WTC11 (cell line): Measurements from ENCODE around the gene FRMD5. TPM values are rescaled to one million over a fixed set of nuclear protein-coding genes. Genes with fewer than 3 reads are reported as not detected.

ENCODE experiments used
- ATF1 ChIP-seq: sonication (generic); formaldehyde crosslinking; IDR thresholded peaks from 2 replicates; pipeline ENCODE4 v1.8.1; 2023; ENCODE audit warnings: mild to moderate bottlenecking, moderate library complexity, missing genetic modification reagents
- ATF3 ChIP-seq: sonication (generic); formaldehyde crosslinking; conservative IDR thresholded peaks from 2 replicates; pipeline ENCODE4 v1.8.1; 2022; ENCODE audit warnings: mild to moderate bottlenecking, missing genetic modification reagents
- CBFB ChIP-seq: sonication (generic); formaldehyde crosslinking; IDR thresholded peaks from 2 replicates; pipeline ENCODE4 v1.8.1; 2022; ENCODE audit warnings: mild to moderate bottlenecking, low read depth, missing genetic modification reagents
- E2F1 ChIP-seq: sonication (generic); formaldehyde crosslinking; IDR thresholded peaks from 2 replicates; pipeline ENCODE4 v1.8.0; 2022; ENCODE audit warnings: mild to moderate bottlenecking, missing genetic modification reagents
- ELF4 ChIP-seq: sonication (generic); formaldehyde crosslinking; IDR thresholded peaks from 2 replicates; pipeline ENCODE4 v1.8.1; 2022; ENCODE audit warnings: low read depth, mild to moderate bottlenecking, moderate library complexity, missing genetic modification reagents
- ERG ChIP-seq: fragments of 250-450 bp; sonication (Bioruptor Pico); IDR thresholded peaks from 2 replicates; pipeline ENCODE4 v1.8.0; 2021; ENCODE audit warnings: mild to moderate bottlenecking
- ESRRA ChIP-seq: sonication (generic); formaldehyde crosslinking; IDR thresholded peaks from 2 replicates; pipeline ENCODE4 v1.8.1; 2022; ENCODE audit warnings: mild to moderate bottlenecking, missing genetic modification reagents, borderline replicate concordance
- ETV6 ChIP-seq: sonication (generic); formaldehyde crosslinking; IDR thresholded peaks from 2 replicates; pipeline ENCODE4 v1.8.1; 2022; ENCODE audit warnings: mild to moderate bottlenecking, missing genetic modification reagents
- FOXJ3 ChIP-seq: sonication (generic); formaldehyde crosslinking; IDR thresholded peaks from 2 replicates; pipeline ENCODE4 v1.9.0; 2021; ENCODE audit warnings: missing genetic modification reagents, mild to moderate bottlenecking, borderline replicate concordance
- GABPB1 ChIP-seq: sonication (generic); formaldehyde crosslinking; IDR thresholded peaks from 2 replicates; pipeline ENCODE4 v1.8.1; 2023; ENCODE audit warnings: mild to moderate bottlenecking, missing genetic modification reagents
- JUN ChIP-seq: sonication (generic); formaldehyde crosslinking; IDR thresholded peaks from 2 replicates; pipeline ENCODE4 v1.8.0; 2023; ENCODE audit warnings: mild to moderate bottlenecking, missing genetic modification reagents
- KAT7 ChIP-seq: sonication (generic); formaldehyde crosslinking; IDR thresholded peaks from 2 replicates; pipeline ENCODE4 v1.8.1; 2023; ENCODE audit warnings: missing genetic modification reagents, mild to moderate bottlenecking, borderline replicate concordance
- NR1H2 ChIP-seq: sonication (generic); formaldehyde crosslinking; IDR thresholded peaks from 2 replicates; pipeline ENCODE4 v1.9.0; 2021; ENCODE audit warnings: mild to moderate bottlenecking, moderate library complexity, missing genetic modification reagents
- OVOL2 ChIP-seq: fragments of 250-450 bp; sonication (Bioruptor Pico); IDR thresholded peaks from 2 replicates; pipeline ENCODE4 v1.9.0; 2021; ENCODE audit warnings: mild to moderate bottlenecking, borderline replicate concordance
- PRDM15 ChIP-seq: sonication (generic); formaldehyde crosslinking; IDR thresholded peaks from 2 replicates; pipeline ENCODE4 v1.8.0; 2022; ENCODE audit warnings: missing genetic modification reagents
- SMAD4 ChIP-seq: sonication (generic); formaldehyde crosslinking; IDR thresholded peaks from 2 replicates; pipeline ENCODE4 v1.8.0; 2022; ENCODE audit warnings: mild to moderate bottlenecking, missing genetic modification reagents
- TCF7 ChIP-seq: sonication (generic); formaldehyde crosslinking; IDR thresholded peaks from 2 replicates; pipeline ENCODE4 v1.8.0; 2022; ENCODE audit warnings: mild to moderate bottlenecking, low read depth, missing genetic modification reagents, moderate library complexity
- TP53 ChIP-seq: sonication (generic); formaldehyde crosslinking; IDR thresholded peaks from 2 replicates; pipeline ENCODE4 v1.8.1; 2023; ENCODE audit warnings: mild to moderate bottlenecking, missing genetic modification reagents
- USF2 ChIP-seq: sonication (generic); formaldehyde crosslinking; IDR thresholded peaks from 2 replicates; pipeline ENCODE4 v1.8.1; 2023; ENCODE audit warnings: mild to moderate bottlenecking, missing genetic modification reagents, moderate library complexity
- ZBTB43 ChIP-seq: sonication (generic); formaldehyde crosslinking; IDR thresholded peaks from 2 replicates; pipeline ENCODE4 v1.8.1; 2023; ENCODE audit warnings: mild to moderate bottlenecking, missing genetic modification reagents
- ZNF263 ChIP-seq: sonication (generic); formaldehyde crosslinking; IDR thresholded peaks from 2 replicates; pipeline ENCODE4 v1.8.1; 2022; ENCODE audit warnings: low read depth, mild to moderate bottlenecking, moderate library complexity, missing genetic modification reagents
- ZNF425 ChIP-seq: fragments of 250-450 bp; sonication (Bioruptor Pico); conservative IDR thresholded peaks from 2 replicates; pipeline ENCODE4 v1.9.0; 2021; ENCODE audit warnings: mild to moderate bottlenecking
- ZNF532 ChIP-seq: fragments of 250-450 bp; sonication (Bioruptor Pico); IDR thresholded peaks from 2 replicates; pipeline ENCODE4 v1.9.0; 2021; ENCODE audit warnings: mild to moderate bottlenecking, borderline replicate concordance
- total RNA-seq: library from RNA; stranded (reverse); gene quantifications from 3 replicates; pipeline ENCODE4 v1.2.3, GENCODE V29; 2021

FRMD5 gene
- total RNA-seq, 1 experiment from 2014 or later = 14.1 TPM

GRCh38 chr15:43826508-43827341 is 368.3 kb downstream of the FRMD5 start, which contains the start of gene WDR76 (continued):
- TF ChIP-seq SMAD4 (CRISPR knock-in tag) = no peak
- TF ChIP-seq FOXJ3 (CRISPR knock-in tag) = no peak
- TF ChIP-seq CBFB (CRISPR knock-in tag) = no peak
- no peak for TF ChIP-seq OVOL2 (CRISPR knock-in tag)
- no peak for TF ChIP-seq TCF7 (CRISPR knock-in tag)
- TF ChIP-seq TP53 = no peak
- TF ChIP-seq PRDM15 (CRISPR knock-in tag) = no peak
- no peak for TF ChIP-seq NR1H2 (CRISPR knock-in tag)
- TF ChIP-seq ZNF263 (CRISPR knock-in tag) = no peak
- no peak for TF ChIP-seq ERG (CRISPR knock-in tag)
- TF ChIP-seq KAT7 (CRISPR knock-in tag) = peak; percentile 37; the same call in 1 of the 2 replicates
- TF ChIP-seq ESRRA (CRISPR knock-in tag) = peak; percentile 53; the same call in 1 of the 2 replicates
- TF ChIP-seq ZBTB43 (CRISPR knock-in tag) = no peak
- peak; percentile 85; the same call in 1 of the 2 replicates for TF ChIP-seq E2F1 (CRISPR knock-in tag)
- peak; percentile 88 for TF ChIP-seq ETV6 (CRISPR knock-in tag)
- TF ChIP-seq ZNF425 (CRISPR knock-in tag) = no peak
- TF ChIP-seq ATF1 = no peak
- TF ChIP-seq JUN (CRISPR knock-in tag) = 0 out of 2 replicates have a peak, but pooled peaks have one; percentile 51
- 0 out of 2 replicates have a peak, but pooled peaks have one; percentile 60 for TF ChIP-seq ELF4 (CRISPR knock-in tag)
- TF ChIP-seq ZNF532 (CRISPR knock-in tag) = no peak
- TF ChIP-seq ATF3 = no peak
- peak; percentile 31; the same call in 1 of the 2 replicates for TF ChIP-seq GABPB1 (CRISPR knock-in tag)
- TF ChIP-seq USF2 = no peak
